IMR-90 (cell line): ENCODE results near the gene HIF1A. TPM values are rescaled to one million over a fixed set of nuclear protein-coding genes. Genes with fewer than 3 reads are reported as not detected.

Experiments
- ATAC-seq: fragments of 200-7000 bp; cut with Tn5 transposase; 2 replicates; pipeline ENCODE4 v1.9.1; 2020; ENCODE audit warnings: low read depth, mild to moderate bottlenecking, moderate library complexity
- BruUV-seq: library from RNA; stranded (reverse); fragments of 400-500 nt; replicated peaks from 2 replicates; lab custom pipeline; 2021; lab: Mats Ljungman, UMichigan
- CTCF ChIA-PET: fragments of 300-600 bp; formaldehyde crosslinking; extraction: SDS; loops from one replicate; lab custom pipeline; 2021; ENCODE audit warnings: antibody characterized with exemption; lab: Yijun Ruan, JAX
- POLR2A ChIA-PET: fragments of 300-600 bp; sonication (Branson Sonifier 250); formaldehyde crosslinking; loops from one replicate; lab custom pipeline; 2022; ENCODE audit warnings: antibody characterized with exemption; ENCODE audit not compliant: unreplicated experiment; lab: Charles Lee
- DNase-seq: peaks from one replicate; pipeline ENCODE4 v3.0.0; 2013
- H2AFZ ChIP-seq: replicated peaks from 2 replicates; pipeline ENCODE3; 2013; ENCODE audit warnings: low read length, mild to moderate bottlenecking; ENCODE audit not compliant: poor library complexity
- H2AK5ac ChIP-seq: 2 replicates; pipeline ENCODE4 v1.6.1; 2013; ENCODE audit warnings: low read depth, low read length, inconsistent platforms
- H2AK9ac ChIP-seq: replicated peaks from 2 replicates; pipeline ENCODE3; 2013; ENCODE audit warnings: mild to moderate bottlenecking, low read depth, low read length, moderate library complexity; ENCODE audit not compliant: poor library complexity
- H2BK120ac ChIP-seq: 2 replicates; pipeline ENCODE4 v1.6.1; 2013; ENCODE audit warnings: low read depth, low read length, inconsistent platforms
- H2BK15ac ChIP-seq: 3 replicates; pipeline ENCODE4 v1.6.1; 2013; ENCODE audit warnings: low read depth, low read length, inconsistent platforms
- H2BK20ac ChIP-seq: 2 replicates; pipeline ENCODE4 v1.6.1; 2013; ENCODE audit warnings: low read depth, mild to moderate bottlenecking, inconsistent platforms, low read length, moderate library complexity
- H2BK5ac ChIP-seq: 2 replicates; pipeline ENCODE4 v1.6.1; 2013; ENCODE audit warnings: mild to moderate bottlenecking, low read depth, low read length, inconsistent platforms; ENCODE audit not compliant: poor library complexity, severe bottlenecking
- H3K14ac ChIP-seq: replicated peaks from 2 replicates; pipeline ENCODE4 v1.6.1; 2013; ENCODE audit warnings: low read depth, low read length, inconsistent platforms
- H3K18ac ChIP-seq: 2 replicates; pipeline ENCODE4 v1.6.1; 2013; ENCODE audit warnings: low read depth, low read length, control low read depth
- H3K23ac ChIP-seq: 2 replicates; pipeline ENCODE4 v1.6.1; 2013; ENCODE audit warnings: low read depth, low read length, inconsistent platforms
- H3K27ac ChIP-seq: 2 replicates; pipeline ENCODE4 v1.5.1; 2013; ENCODE audit warnings: mild to moderate bottlenecking, control low read depth, low read length; ENCODE audit not compliant: insufficient read depth
- H3K27me3 ChIP-seq: 2 replicates; pipeline ENCODE4 v1.6.1; 2013; ENCODE audit warnings: low read length; ENCODE audit not compliant: control insufficient read depth, insufficient read depth
- H3K36me3 ChIP-seq: 2 replicates; pipeline ENCODE4 v1.6.1; 2013; ENCODE audit warnings: low read length, mixed read lengths; ENCODE audit not compliant: control insufficient read depth, insufficient read depth
- H3K4ac ChIP-seq: 2 replicates; pipeline ENCODE4 v1.6.1; 2013; ENCODE audit warnings: low read depth, low read length, inconsistent platforms
- H3K4me1 ChIP-seq: 2 replicates; pipeline ENCODE4 v1.6.1; 2013; ENCODE audit warnings: low read length, mixed read lengths; ENCODE audit not compliant: control insufficient read depth, insufficient read depth
- H3K4me2 ChIP-seq: 2 replicates; pipeline ENCODE4 v1.6.1; 2013; ENCODE audit warnings: low read depth, mild to moderate bottlenecking, control low read depth, low read length, moderate library complexity
- H3K4me3 ChIP-seq: 2 replicates; pipeline ENCODE4 v1.5.1; 2013; ENCODE audit warnings: low read depth, mild to moderate bottlenecking, control low read depth, low read length, moderate library complexity; ENCODE audit not compliant: insufficient read depth
- H3K56ac ChIP-seq: 2 replicates; pipeline ENCODE4 v1.6.1; 2013; ENCODE audit warnings: low read length, inconsistent platforms; ENCODE audit not compliant: insufficient read depth; ENCODE audit errors: extremely low read depth
- H3K79me1 ChIP-seq, 2 experiments: 2 replicates each; pipeline ENCODE4 v1.6.1; 2013; ENCODE audit warnings: low read length in 2 of 2, inconsistent platforms in 1 of 2, low read depth in 1 of 2
- H3K9ac ChIP-seq: 2 replicates; pipeline ENCODE4 v1.6.1; 2013; ENCODE audit warnings: low read depth, low read length, control low read depth
- H3K9me1 ChIP-seq: 2 replicates; pipeline ENCODE4 v1.6.1; 2013; ENCODE audit warnings: low read length, inconsistent platforms; ENCODE audit not compliant: insufficient read depth
- H3K9me3 ChIP-seq: 2 replicates; pipeline ENCODE4 v1.6.1; 2013; ENCODE audit warnings: low read length; ENCODE audit not compliant: control insufficient read depth, insufficient read depth
- H4K20me1 ChIP-seq: 2 replicates; pipeline ENCODE4 v1.6.1; 2013; ENCODE audit warnings: low read length, inconsistent platforms; ENCODE audit not compliant: insufficient read depth
- H4K5ac ChIP-seq: 2 replicates; pipeline ENCODE4 v1.6.1; 2013; ENCODE audit warnings: mild to moderate bottlenecking, low read depth, low read length, control low read depth
- H4K8ac ChIP-seq, 2 experiments: 2 replicates each; pipeline ENCODE4 v1.6.1; 2013; ENCODE audit warnings: low read depth in 2 of 2, low read length in 2 of 2, control low read depth in 1 of 2, inconsistent platforms in 1 of 2
- H4K91ac ChIP-seq: 2 replicates; pipeline ENCODE4 v1.6.1; 2013; ENCODE audit warnings: low read depth, low read length, inconsistent platforms; ENCODE audit not compliant: insufficient read depth
- BHLHE40 ChIP-seq: fragments of 150-350 bp; IDR thresholded peaks from 2 replicates; pipeline ENCODE4 v1.6.1; 2016; ENCODE audit warnings: mild to moderate bottlenecking, low read depth, low read length
- CEBPB ChIP-seq: IDR thresholded peaks from 2 replicates; pipeline ENCODE4 v1.6.1; 2012; ENCODE audit warnings: low read depth, low read length, improper control_type of control experiment
- CHD1 ChIP-seq: IDR thresholded peaks from 2 replicates; pipeline ENCODE4 v1.6.1; 2012; ENCODE audit warnings: low read depth, low read length, improper control_type of control experiment
- CTCF ChIP-seq: conservative IDR thresholded peaks from 2 replicates; pipeline ENCODE4 v1.5.1; 2012; ENCODE audit warnings: mild to moderate bottlenecking, low read depth, low read length, improper control_type of control experiment
- ELK1 ChIP-seq: fragments of 150-350 bp; IDR thresholded peaks from 2 replicates; pipeline ENCODE4 v1.6.1; 2016; ENCODE audit warnings: low read depth, mild to moderate bottlenecking, low read length, moderate library complexity, borderline replicate concordance
- FOS ChIP-seq: fragments of 150-350 bp; IDR thresholded peaks from 2 replicates; pipeline ENCODE4 v1.6.1; 2016; ENCODE audit warnings: low read depth, low read length
- MAFK ChIP-seq: IDR thresholded peaks from 2 replicates; pipeline ENCODE4 v1.6.1; 2012; ENCODE audit warnings: low read depth, low read length, improper control_type of control experiment
- MAZ ChIP-seq: IDR thresholded peaks from 2 replicates; pipeline ENCODE4 v1.6.1; 2012; ENCODE audit warnings: low read depth, mild to moderate bottlenecking, low read length, improper control_type of control experiment, moderate library complexity, borderline replicate concordance
- MXI1 ChIP-seq: IDR thresholded peaks from 2 replicates; pipeline ENCODE4 v1.6.1; 2012; ENCODE audit warnings: low read depth, mild to moderate bottlenecking, low read length, moderate library complexity, borderline replicate concordance
- NFE2L2 ChIP-seq: fragments of 150-350 bp; IDR thresholded peaks from 2 replicates; pipeline ENCODE4 v1.6.1; 2016; ENCODE audit warnings: low read depth, mild to moderate bottlenecking, low read length
- POLR2A ChIP-seq: IDR thresholded peaks from 2 replicates; pipeline ENCODE4 v1.6.1; 2012; ENCODE audit warnings: mild to moderate bottlenecking, low read depth, low read length
- RAD21 ChIP-seq: IDR thresholded peaks from 2 replicates; pipeline ENCODE4 v1.6.1; 2012; ENCODE audit warnings: low read length, improper control_type of control experiment
- RCOR1 ChIP-seq: IDR thresholded peaks from 2 replicates; pipeline ENCODE4 v1.6.1; 2012; ENCODE audit warnings: mild to moderate bottlenecking, low read length, improper control_type of control experiment; ENCODE audit not compliant: insufficient replicate concordance
- RFX5 ChIP-seq: IDR thresholded peaks from 2 replicates; pipeline ENCODE4 v1.8.0; 2012; ENCODE audit warnings: low read depth, mild to moderate bottlenecking, low read length, moderate library complexity
- SMC3 ChIP-seq: fragments of 150-350 bp; IDR thresholded peaks from 2 replicates; pipeline ENCODE4 v1.6.1; 2016; ENCODE audit warnings: low read depth, mild to moderate bottlenecking, antibody characterized with exemption, low read length, moderate library complexity
- USF2 ChIP-seq: fragments of 150-350 bp; IDR thresholded peaks from 2 replicates; pipeline ENCODE4 v1.6.1; 2017; ENCODE audit warnings: mild to moderate bottlenecking, antibody characterized with exemption, low read length, low read depth
- WGBS, 2 experiments: methylation state at CpG; one replicate each; pipeline versions ENCODE4 v1.1.5 to v1.1.7; 2013; ENCODE audit warnings: missing lambda C conversion rate in 2 of 2; ENCODE audit not compliant: insufficient read length in 1 of 2; ENCODE audit errors: extremely low coverage in 2 of 2; 5-methylcytosine and 5-hydroxymethylcytosine counted together
- dilution Hi-C: fragments of 300-500 bp; cut with HindIII; formaldehyde crosslinking; loops from one replicate; pipeline ENCODE4 v1.14.3; 2018; ENCODE audit warnings: low sequenced_read_pairs; ENCODE audit not compliant: unreplicated experiment
- in situ Hi-C: fragments of 300-500 bp; cut with MboI; formaldehyde crosslinking; loops from 3 replicates; pipeline ENCODE4 v1.14.3; 2019; ENCODE audit warnings: low sequenced_read_pairs, inconsistent platforms, mixed read lengths
- intact Hi-C: fragments of 100-400 bp; cut with micrococcal nuclease; formaldehyde crosslinking; loops from 2 replicates; pipeline ENCODE4 v1.10.0; 2022
- polyA plus RNA-seq, 3 experiments: library from polyadenylated mRNA; depleted of rRNA; stranded (reverse); fragments of >200 nt; gene quantifications; 2 replicates each; pipeline ENCODE4 v1.2.3, GENCODE V29; 2012; ENCODE audit warnings: low replicate concordance in 1 of 3
- total RNA-seq: library from RNA; depleted of rRNA; stranded (reverse); fragments of >200 nt; gene quantifications from 2 replicates; pipeline ENCODE4 v1.2.3, GENCODE V29; 2012

The HIF1A gene
- total and polyA plus RNA-seq, 2 of the 4 experiments (the other 2 are of a cell fraction): 128 to 301 TPM

- Histone ChIP-seq H3K27ac (no peak overlapping the region), H4K91ac (no peak overlapping the region), H4K20me1 (no peaks in the 10 kb centered on the region), H2AK5ac (no peak overlapping the region), H3K18ac (no peak overlapping the region), H4K5ac (no peak overlapping the region), H3K9me3 (no peaks in the 10 kb centered on the region), H2AFZ (no peak overlapping the region), H3K4ac (no peak overlapping the region), H3K4me3 (no peak overlapping the region), H3K27me3 (no peaks in the 10 kb centered on the region), H3K9ac (no peak overlapping the region), H3K9me1 (no peaks in the 10 kb centered on the region), H3K79me1 (no peaks in the 10 kb centered on the region), H2BK20ac (no peak overlapping the region), H3K14ac (no peak overlapping the region), H3K23ac (no peak overlapping the region), H2BK120ac (no peak overlapping the region), H2AK9ac (no peak overlapping the region), H3K4me1 (peaks cover 3% of the 10 kb centered on the region; the same call in 1 of the 2 replicates), H2BK15ac (no peak overlapping the region), H2BK5ac (no peak overlapping the region), H3K4me2 (no peak overlapping the region), H4K8ac (no peak overlapping the region), H3K56ac (no peak overlapping the region), H3K36me3 (no peaks in the 10 kb centered on the region)
- WGBS, 2 experiments: 100% methylated on average over 2 of the region's 6 CpGs; no CpG with 5 or more reads in 1 of the 2 experiments
- ChIA-PET POLR2A (no interaction called here), CTCF (interaction anchor here (0.6 kb wide), 1 partner anchor 12 kb away, joined by 3 read pairs; no protein-coding TSS in a partner anchor)
- ATAC-seq (no peak), DNase-seq (no peak)
- in situ Hi-C loops: no loop called here
- BruUV-seq: no TSS peak
- TF ChIP-seq NFE2L2: no peak
- TF ChIP-seq RFX5: no peak
- no peak for TF ChIP-seq POLR2A
- TF ChIP-seq RAD21: no peak
- TF ChIP-seq BHLHE40: no peak
- TF ChIP-seq MXI1: no peak
- TF ChIP-seq CEBPB: no peak
- no peak for TF ChIP-seq ELK1
- TF ChIP-seq USF2: no peak
- no peak for TF ChIP-seq RCOR1
- TF ChIP-seq CTCF: no peak
- TF ChIP-seq FOS: no peak
- no peak for TF ChIP-seq MAZ
- no peak for TF ChIP-seq CHD1
- TF ChIP-seq MAFK: no peak
- TF ChIP-seq SMC3: no peak
- dilution Hi-C loops: no loop called here
- intact Hi-C loops: no loop called here
Observed at GRCh38 chr14:61681413-61681812, 13.9 kb upstream of the HIF1A start.
